HepG2 (cell line): Measurements from ENCODE around the gene MGMT. TPM values are rescaled to one million over a fixed set of nuclear protein-coding genes. Genes with fewer than 3 reads are reported as not detected.

Source experiments
- ATAC-seq: fragments of 200-7000 bp; cut with Tn5 transposase; 3 replicates; pipeline ENCODE4 v1.9.1; 2020; ENCODE audit warnings: mild to moderate bottlenecking, moderate library complexity
- BruUV-seq: library from RNA; stranded (reverse); fragments of 400-500 nt; replicated peaks from 2 replicates; lab custom pipeline; 2021; lab: Mats Ljungman, UMichigan
- CTCF ChIA-PET: fragments of 300-600 bp; formaldehyde crosslinking; extraction: SDS; loops from one replicate; lab custom pipeline; 2021; ENCODE audit warnings: low total read pairs, inconsistent platforms, low intra/inter-chr PET ratio; lab: Yijun Ruan, JAX
- POLR2A ChIA-PET: fragments of 350-600 bp; sonication (Branson Sonifier 250); formaldehyde crosslinking; loops from one replicate; lab custom pipeline; 2020; ENCODE audit warnings: antibody characterized with exemption, inconsistent platforms; lab: Yijun Ruan, JAX
- DNase-seq: peaks from one replicate; pipeline ENCODE4 v3.0.0-alpha.2; 2015; ENCODE audit warnings: low spot score
- FAIRE-seq: peaks from 3 replicates; lab custom pipeline; 2011; peaks lifted over from hg19 to GRCh38; lab: Jason Lieb, UNC
- H2AFZ ChIP-seq: one replicate; pipeline ENCODE4 v1.6.1; 2011; ENCODE audit warnings: low read length, inconsistent platforms
- H3K27ac ChIP-seq: fragments of 300-600 bp; 3 replicates; pipeline ENCODE4 v1.8.0; 2011; ENCODE audit warnings: mixed run types, mild to moderate bottlenecking, mixed read lengths, low read length, inconsistent platforms; ENCODE audit not compliant: insufficient read depth; ENCODE audit errors: extremely low read length
- H3K27me3 ChIP-seq, 2 experiments: fragments of 200-600 bp in 1 of 2; 2 replicates in 1 of 2; 3 replicates in 1 of 2; pipeline versions ENCODE4 v1.6.0 to v1.8.0; 2011; ENCODE audit warnings: low read length in 2 of 2, mild to moderate bottlenecking in 2 of 2, moderate library complexity in 2 of 2, inconsistent platforms in 1 of 2; ENCODE audit not compliant: insufficient read depth in 2 of 2, control insufficient read depth in 1 of 2
- H3K36me3 ChIP-seq, 2 experiments: fragments of 200-600 bp in 1 of 2; replicated peaks in 1 of 2; 2 replicates in 1 of 2; 3 replicates in 1 of 2; pipeline versions ENCODE4 v1.5.1 to v1.8.0; 2011; ENCODE audit warnings: low read length in 2 of 2, inconsistent platforms in 1 of 2; ENCODE audit not compliant: insufficient read depth in 2 of 2, control insufficient read depth in 1 of 2
- H3K4me1 ChIP-seq: 2 replicates; pipeline ENCODE4 v1.5.1; 2012; ENCODE audit warnings: low read length, inconsistent platforms; ENCODE audit not compliant: insufficient read depth
- H3K4me2 ChIP-seq: 2 replicates; pipeline ENCODE4 v1.6.0; 2011; ENCODE audit warnings: low read depth, low read length, inconsistent platforms
- H3K4me3 ChIP-seq, 3 experiments: fragments of 200-600 bp in 1 of 3; sonication (generic), shearing (Covaris generic) in 1 of 3; replicated peaks in 1 of 3; 2 replicates each; pipeline ENCODE4 v1.5.1; 2011 to 2016; ENCODE audit warnings: low read length in 3 of 3, inconsistent platforms in 2 of 3, low read depth in 2 of 3, mild to moderate bottlenecking in 2 of 3, control low read depth in 1 of 3, mixed read lengths in 1 of 3; ENCODE audit not compliant: insufficient read depth in 1 of 3
- H3K79me2 ChIP-seq: one replicate; pipeline ENCODE4 v1.6.1; 2011; ENCODE audit warnings: low read length, inconsistent platforms; ENCODE audit not compliant: insufficient read depth
- H3K9ac ChIP-seq: 2 replicates; pipeline ENCODE4 v1.6.0; 2011; ENCODE audit warnings: mild to moderate bottlenecking, low read depth, low read length, inconsistent platforms; ENCODE audit not compliant: insufficient read depth
- H3K9me3 ChIP-seq: 2 replicates; pipeline ENCODE4 v1.5.1; 2012; ENCODE audit warnings: mild to moderate bottlenecking, low read length
- H4K20me1 ChIP-seq: 2 replicates; pipeline ENCODE4 v1.6.0; 2011; ENCODE audit warnings: inconsistent platforms, mild to moderate bottlenecking, low read length, moderate library complexity; ENCODE audit not compliant: insufficient read depth
- FLYWCH1 ChIP-seq: sonication (generic); formaldehyde crosslinking; IDR thresholded peaks from 2 replicates; pipeline ENCODE4 v1.8.1; 2023; ENCODE audit warnings: mild to moderate bottlenecking, missing genetic modification reagents
- HCFC1 ChIP-seq: fragments of 150-350 bp; IDR thresholded peaks from 2 replicates; pipeline ENCODE4 v1.6.1; 2014; ENCODE audit warnings: low read depth, low read length
- JUN ChIP-seq: sonication (generic); formaldehyde crosslinking; IDR thresholded peaks from 2 replicates; pipeline ENCODE4 v1.4.0; 2020; ENCODE audit warnings: mild to moderate bottlenecking, missing genetic modification reagents
- NAIF1 ChIP-seq: sonication (generic); formaldehyde crosslinking; IDR thresholded peaks from 2 replicates; pipeline ENCODE4 v1.5.0; 2020; ENCODE audit warnings: mild to moderate bottlenecking, missing genetic modification reagents, borderline replicate concordance
- SMAD9 ChIP-seq: sonication (generic); formaldehyde crosslinking; IDR thresholded peaks from 2 replicates; pipeline ENCODE4 v1.5.1; 2020; ENCODE audit warnings: mild to moderate bottlenecking, missing genetic modification reagents
- TARDBP ChIP-seq: sonication (generic); formaldehyde crosslinking; IDR thresholded peaks from 2 replicates; pipeline ENCODE4 v1.8.0; 2022; ENCODE audit warnings: mild to moderate bottlenecking, missing genetic modification reagents
- TCF12 ChIP-seq, 2 experiments: fragments of 450-650 bp in 1 of 2; sonication (generic) in 1 of 2; formaldehyde crosslinking in 1 of 2; IDR thresholded peaks; 2 replicates each; pipeline versions ENCODE4 v1.6.1 to v1.8.0; 2017 to 2022; ENCODE audit warnings: antibody characterized with exemption in 1 of 2, mild to moderate bottlenecking in 1 of 2, missing genetic modification reagents in 1 of 2, moderate library complexity in 1 of 2
- ZNF274 ChIP-seq: sonication (generic); formaldehyde crosslinking; IDR thresholded peaks from 2 replicates; pipeline ENCODE4 v1.5.1; 2020; ENCODE audit warnings: mild to moderate bottlenecking, missing genetic modification reagents
- ZNF468 ChIP-seq: sonication (generic); formaldehyde crosslinking; IDR thresholded peaks from 2 replicates; pipeline ENCODE4 v1.8.0; 2022; ENCODE audit warnings: mild to moderate bottlenecking, moderate library complexity, missing genetic modification reagents
- ZNF556 ChIP-seq: sonication (generic); formaldehyde crosslinking; IDR thresholded peaks from 2 replicates; pipeline ENCODE4 v1.4.0; 2020; ENCODE audit warnings: mild to moderate bottlenecking, missing genetic modification reagents, borderline replicate concordance
- WGBS: methylation state at CpG from one replicate; pipeline ENCODE4 v1.1.6; 2017; ENCODE audit warnings: low lambda C conversion rate; 5-methylcytosine and 5-hydroxymethylcytosine counted together
- in situ Hi-C: cut with HindIII; loops from 2 replicates; pipeline ENCODE4 v1.10.0; 2017; ENCODE audit warnings: low pct_unique_long_range_greater_than_20kb; ENCODE audit not compliant: extremely low pct_ligation_motif_present
- intact Hi-C: fragments of 100-400 bp; cut with micrococcal nuclease; formaldehyde crosslinking; loops from one replicate; pipeline ENCODE4 v1.10.0; 2022; ENCODE audit not compliant: unreplicated experiment
- polyA plus RNA-seq, 8 experiments: library from polyadenylated mRNA; depleted of rRNA in 3 of 8; stranded (reverse) in 7 of 8; unstranded in 1 of 8; fragments of >200 nt; fragmentation: Illumina TruSeq in 4 of 8; extraction: Trizol in 4 of 8; gene quantifications; 2 replicates each; pipeline versions ENCODE4 v1.2.1 to v1.2.3, GENCODE V29; 2011 to 2016; ENCODE audit warnings: low read depth in 4 of 8, missing spikeins in 1 of 8, mixed read lengths in 1 of 8; ENCODE audit not compliant: insufficient read depth in 1 of 8
- total RNA-seq, 5 experiments: library from RNA; depleted of rRNA; stranded (reverse); fragments of >200 nt; fragmentation: Illumina TruSeq; extraction: Trizol; gene quantifications; 2 replicates each; pipeline ENCODE4 v1.2.3, GENCODE V29; 2016; ENCODE audit warnings: low read depth in 1 of 5
- TF ChIP-seq, protein P1 (sequence below): sonication (generic); formaldehyde crosslinking; IDR thresholded peaks from 2 replicates; pipeline ENCODE4 v1.5.1; 2020; ENCODE audit warnings: missing genetic modification reagents, mild to moderate bottlenecking, borderline replicate concordance
- TF ChIP-seq, protein P2 (sequence below): sonication (generic); formaldehyde crosslinking; IDR thresholded peaks from 2 replicates; pipeline ENCODE4 v1.8.1; 2023; ENCODE audit warnings: mild to moderate bottlenecking, missing genetic modification reagents, borderline replicate concordance
- TF ChIP-seq, protein P3 (sequence below): fragments of 450-650 bp; IDR thresholded peaks from 2 replicates; pipeline ENCODE4 v1.6.1; 2017
- TF ChIP-seq, protein P4 (sequence below): sonication (generic); formaldehyde crosslinking; IDR thresholded peaks from 2 replicates; pipeline ENCODE4 v1.4.0; 2020; ENCODE audit warnings: mild to moderate bottlenecking, missing genetic modification reagents
- TF ChIP-seq, protein P5 (sequence below): sonication (generic); formaldehyde crosslinking; IDR thresholded peaks from 2 replicates; pipeline ENCODE4 v1.5.1; 2020; ENCODE audit warnings: missing genetic modification reagents, mild to moderate bottlenecking, borderline replicate concordance
- TF ChIP-seq, protein P6 (sequence below): sonication (generic); IDR thresholded peaks from 2 replicates; pipeline ENCODE4 v1.6.1; 2016; ENCODE audit warnings: low read depth, borderline replicate concordance
- TF ChIP-seq, protein P7 (sequence below): sonication (generic); formaldehyde crosslinking; IDR thresholded peaks from 2 replicates; pipeline ENCODE4 v1.5.1; 2020; ENCODE audit warnings: mild to moderate bottlenecking, missing genetic modification reagents, moderate library complexity

Gene MGMT
- total and polyA plus RNA-seq, 2 of the 13 experiments (the other 11 are each of a cell fraction or from before 2014, with no cell fraction given) = 12.0 to 19.5 TPM

DNA sequence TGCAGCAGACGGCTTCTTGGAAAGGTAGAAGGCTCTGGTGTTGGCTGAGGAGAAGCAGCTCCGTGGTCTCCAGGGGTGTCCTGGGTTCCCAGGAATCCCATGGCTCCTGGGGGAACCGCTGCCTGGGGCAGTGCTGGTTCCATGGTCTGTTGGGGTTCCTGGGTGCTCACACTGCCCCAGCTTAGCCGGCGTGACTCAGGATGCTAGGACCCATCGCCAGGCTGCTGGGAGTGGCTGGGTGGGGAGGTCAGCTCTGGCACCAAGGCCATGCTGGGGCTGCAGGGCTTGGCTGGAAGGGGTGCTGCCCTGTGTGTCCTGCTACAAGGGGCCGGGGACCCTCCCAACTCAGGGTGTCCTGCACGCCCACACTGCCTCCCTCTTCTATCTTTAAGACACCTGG, 9.4 kb downstream of the MGMT start (continued):
- no peak for TF ChIP-seq TCF12 (IDR thresholded peaks at IDR 0.05)
- no peak for TF ChIP-seq TCF12 (CRISPR knock-in tag; IDR thresholded peaks at IDR 0.05)
- TF ChIP-seq, protein P1, sequence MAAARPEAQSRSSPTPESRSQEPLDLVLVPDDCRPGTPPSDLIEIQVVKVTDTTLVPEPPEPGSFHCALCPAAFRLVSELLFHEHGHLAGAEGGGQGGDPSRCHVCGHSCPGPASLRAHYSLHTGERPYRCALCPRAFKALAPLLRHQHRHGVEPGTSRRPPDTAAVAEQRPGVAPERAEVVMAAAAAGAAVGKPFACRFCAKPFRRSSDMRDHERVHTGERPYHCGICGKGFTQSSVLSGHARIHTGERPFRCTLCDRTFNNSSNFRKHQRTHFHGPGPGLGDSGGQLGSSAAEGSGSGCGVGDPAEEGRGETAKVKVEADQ (CRISPR knock-in tag) = no peak
- TF ChIP-seq FLYWCH1 = no peak
- no peak for TF ChIP-seq HCFC1
- TF ChIP-seq ZNF468 = no peak
- TF ChIP-seq, protein P2, sequence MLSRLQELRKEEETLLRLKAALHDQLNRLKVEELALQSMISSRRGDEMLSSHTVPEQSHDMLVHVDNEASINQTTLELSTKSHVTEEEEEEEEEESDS (CRISPR knock-in tag) = no peak
- TF ChIP-seq JUN (CRISPR knock-in tag) = no peak
- TF ChIP-seq, all 625 proteins: peak for 0

DNA sequence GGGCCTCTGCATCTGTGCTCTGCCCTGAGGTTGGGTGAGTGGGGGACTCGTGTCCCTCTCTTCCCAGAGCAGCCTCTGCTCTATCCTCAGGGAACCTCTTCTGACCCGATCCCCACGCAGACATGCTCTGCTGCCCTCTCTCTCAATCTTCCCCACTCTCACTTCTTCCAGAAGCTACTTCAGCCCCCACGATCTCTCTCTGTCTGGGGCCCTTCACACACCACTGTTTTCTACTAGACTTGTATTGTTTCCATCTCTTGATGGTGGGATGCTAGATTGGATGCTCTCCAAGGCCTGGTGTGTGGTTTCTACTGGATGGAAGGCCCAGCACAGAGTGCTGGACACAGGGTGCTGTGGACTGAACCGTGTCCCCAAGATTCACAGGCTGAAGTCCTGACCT, 10.0 kb downstream of the MGMT start:
- ChIA-PET POLR2A (no interaction called here), CTCF (no interaction called here)
- H3K9me3 ChIP-seq = peaks cover 7% of the 10 kb centered on the region; the same call in 1 of the 2 replicates
- BruUV-seq = no TSS peak
- WGBS = 84% methylated on average over 4 of the region's 5 CpGs
- peaks cover 31% of the 10 kb centered on the region for H3K79me2 ChIP-seq
- H3K36me3 ChIP-seq = no peaks in the 10 kb centered on the region
- H3K9ac ChIP-seq = no peak overlapping the region
- no peak overlapping the region for H3K27ac ChIP-seq
- FAIRE-seq (no peak), ATAC-seq (no peak; the same call in 2 of the 3 replicates), DNase-seq (no peak)
- no peak overlapping the region for H3K4me3 ChIP-seq
- H3K4me2 ChIP-seq = no peak overlapping the region
- no peak overlapping the region for H2AFZ ChIP-seq
- no peaks in the 10 kb centered on the region for H3K27me3 ChIP-seq
- intact Hi-C loops (no loop called here), in situ Hi-C loops (no loop called here)
- H4K20me1 ChIP-seq = no peaks in the 10 kb centered on the region
- H3K4me1 ChIP-seq = peaks cover 18% of the 10 kb centered on the region
- TF ChIP-seq SMAD9 (no peak), TARDBP (CRISPR knock-in tag) (no peak), JUN (CRISPR knock-in tag) (no peak), ZNF274 (CRISPR knock-in tag) (no peak), NAIF1 (CRISPR knock-in tag) (no peak), ZNF556 (CRISPR knock-in tag) (no peak)
- TF ChIP-seq, protein P3, sequence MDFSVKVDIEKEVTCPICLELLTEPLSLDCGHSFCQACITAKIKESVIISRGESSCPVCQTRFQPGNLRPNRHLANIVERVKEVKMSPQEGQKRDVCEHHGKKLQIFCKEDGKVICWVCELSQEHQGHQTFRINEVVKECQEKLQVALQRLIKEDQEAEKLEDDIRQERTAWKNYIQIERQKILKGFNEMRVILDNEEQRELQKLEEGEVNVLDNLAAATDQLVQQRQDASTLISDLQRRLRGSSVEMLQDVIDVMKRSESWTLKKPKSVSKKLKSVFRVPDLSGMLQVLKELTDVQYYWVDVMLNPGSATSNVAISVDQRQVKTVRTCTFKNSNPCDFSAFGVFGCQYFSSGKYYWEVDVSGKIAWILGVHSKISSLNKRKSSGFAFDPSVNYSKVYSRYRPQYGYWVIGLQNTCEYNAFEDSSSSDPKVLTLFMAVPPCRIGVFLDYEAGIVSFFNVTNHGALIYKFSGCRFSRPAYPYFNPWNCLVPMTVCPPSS = no peak
- TF ChIP-seq, protein P4, sequence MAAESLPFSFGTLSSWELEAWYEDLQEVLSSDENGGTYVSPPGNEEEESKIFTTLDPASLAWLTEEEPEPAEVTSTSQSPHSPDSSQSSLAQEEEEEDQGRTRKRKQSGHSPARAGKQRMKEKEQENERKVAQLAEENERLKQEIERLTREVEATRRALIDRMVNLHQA (CRISPR knock-in tag) = no peak
- TF ChIP-seq, protein P5, sequence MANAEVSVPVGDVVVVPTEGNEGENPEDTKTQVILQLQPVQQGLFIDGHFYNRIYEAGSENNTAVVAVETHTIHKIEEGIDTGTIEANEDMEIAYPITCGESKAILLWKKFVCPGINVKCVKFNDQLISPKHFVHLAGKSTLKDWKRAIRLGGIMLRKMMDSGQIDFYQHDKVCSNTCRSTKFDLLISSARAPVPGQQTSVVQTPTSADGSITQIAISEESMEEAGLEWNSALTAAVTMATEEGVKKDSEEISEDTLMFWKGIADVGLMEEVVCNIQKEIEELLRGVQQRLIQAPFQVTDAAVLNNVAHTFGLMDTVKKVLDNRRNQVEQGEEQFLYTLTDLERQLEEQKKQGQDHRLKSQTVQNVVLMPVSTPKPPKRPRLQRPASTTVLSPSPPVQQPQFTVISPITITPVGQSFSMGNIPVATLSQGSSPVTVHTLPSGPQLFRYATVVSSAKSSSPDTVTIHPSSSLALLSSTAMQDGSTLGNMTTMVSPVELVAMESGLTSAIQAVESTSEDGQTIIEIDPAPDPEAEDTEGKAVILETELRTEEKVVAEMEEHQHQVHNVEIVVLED = no peak
- TF ChIP-seq, protein P6, sequence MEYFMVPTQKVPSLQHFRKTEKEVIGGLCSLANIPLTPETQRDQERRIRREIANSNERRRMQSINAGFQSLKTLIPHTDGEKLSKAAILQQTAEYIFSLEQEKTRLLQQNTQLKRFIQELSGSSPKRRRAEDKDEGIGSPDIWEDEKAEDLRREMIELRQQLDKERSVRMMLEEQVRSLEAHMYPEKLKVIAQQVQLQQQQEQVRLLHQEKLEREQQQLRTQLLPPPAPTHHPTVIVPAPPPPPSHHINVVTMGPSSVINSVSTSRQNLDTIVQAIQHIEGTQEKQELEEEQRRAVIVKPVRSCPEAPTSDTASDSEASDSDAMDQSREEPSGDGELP = no peak
- TF ChIP-seq, protein P7, sequence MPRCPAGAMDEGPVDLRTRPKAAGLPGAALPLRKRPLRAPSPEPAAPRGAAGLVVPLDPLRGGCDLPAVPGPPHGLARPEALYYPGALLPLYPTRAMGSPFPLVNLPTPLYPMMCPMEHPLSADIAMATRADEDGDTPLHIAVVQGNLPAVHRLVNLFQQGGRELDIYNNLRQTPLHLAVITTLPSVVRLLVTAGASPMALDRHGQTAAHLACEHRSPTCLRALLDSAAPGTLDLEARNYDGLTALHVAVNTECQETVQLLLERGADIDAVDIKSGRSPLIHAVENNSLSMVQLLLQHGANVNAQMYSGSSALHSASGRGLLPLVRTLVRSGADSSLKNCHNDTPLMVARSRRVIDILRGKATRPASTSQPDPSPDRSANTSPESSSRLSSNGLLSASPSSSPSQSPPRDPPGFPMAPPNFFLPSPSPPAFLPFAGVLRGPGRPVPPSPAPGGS (CRISPR knock-in tag) = no peak
